Measurements from ENCODE around the gene PLPPR5. TPM values are rescaled to one million over a fixed set of nuclear protein-coding genes. Genes with fewer than 3 reads are reported as not detected.
"Not testable (repeated sequence)": the region's sequence is repeated elsewhere in the genome, so short reads cannot be mapped to it uniquely, and the experiment has no call there.

The PLPPR5 gene
- total RNA-seq, result not detected in 2 replicates

- Histone ChIP-seq H3K27me3 (ENCODE audit: control insufficient read depth, insufficient read depth, low read length) (peaks cover 20% of the 10 kb centered on the region), H3K4me3 (ENCODE audit: low read depth, low read length) (peak within 1 kb of the TSS; percentile 1), H3K36me3 (ENCODE audit: control insufficient read depth, insufficient read depth, low read length) (no peaks in the 10 kb centered on the region)
- FAIRE-seq, result no peak
- TF ChIP-seq CTCF (IDR thresholded peaks at IDR 0.05; ENCODE audit: insufficient read depth, low read length, severe bottlenecking), result no peak
- no peak for DNase-seq (ENCODE audit: low read depth)
These were observed at the start of gene PLPPR5 for GRCh38 chr1:99004861-99005442. Gene PLPPR5 (minus strand): TSS chr1:99004861. CDS start chr1:99004671, 190 bp downstream.

- DNase-seq (ENCODE audit: low read depth) (no peak), FAIRE-seq (no peak)
- no peak for TF ChIP-seq CTCF (IDR thresholded peaks at IDR 0.05; ENCODE audit: insufficient read depth, low read length, severe bottlenecking)
- no peaks in the 10 kb centered on the region for H3K36me3 ChIP-seq (ENCODE audit: control insufficient read depth, insufficient read depth, low read length)
- H3K27me3 ChIP-seq (ENCODE audit: control insufficient read depth, insufficient read depth, low read length), result no peaks in the 10 kb centered on the region
- H3K4me3 ChIP-seq (ENCODE audit: low read depth, low read length), result no peak overlapping the region
These were observed 47.1 kb upstream of the PLPPR5 start for GRCh38 chr1:99051611-99052283.

GRCh38 chr1:99049745-99050144 is 45.1 kb upstream of the PLPPR5 start:
- DNase-seq (ENCODE audit: low read depth) (no peak), FAIRE-seq (no peak)
- no peaks in the 10 kb centered on the region for H3K27me3 ChIP-seq (ENCODE audit: control insufficient read depth, insufficient read depth, low read length)
- H3K4me3 ChIP-seq (ENCODE audit: low read depth, low read length), result no peak overlapping the region
- H3K36me3 ChIP-seq (ENCODE audit: control insufficient read depth, insufficient read depth, low read length), result no peaks in the 10 kb centered on the region
- TF ChIP-seq CTCF (IDR thresholded peaks at IDR 0.05; ENCODE audit: insufficient read depth, low read length, severe bottlenecking), result no peak

GRCh38 chr1:99036746-99037145 is 32.1 kb upstream of the PLPPR5 start:
- not testable (repeated sequence) for DNase-seq (ENCODE audit: low read depth); FAIRE-seq; H3K36me3 ChIP-seq (ENCODE audit: control insufficient read depth, insufficient read depth, low read length); H3K27me3 ChIP-seq (ENCODE audit: control insufficient read depth, insufficient read depth, low read length); H3K4me3 ChIP-seq (ENCODE audit: low read depth, low read length)

GRCh38 chr1:99018313-99018712 is 13.7 kb upstream of the PLPPR5 start:
- DNase-seq (ENCODE audit: low read depth), result no peak
- Histone ChIP-seq H3K36me3 (ENCODE audit: control insufficient read depth, insufficient read depth, low read length) (no peaks in the 10 kb centered on the region), H3K27me3 (ENCODE audit: control insufficient read depth, insufficient read depth, low read length) (no peaks in the 10 kb centered on the region), H3K4me3 (ENCODE audit: low read depth, low read length) (no peak overlapping the region)
- TF ChIP-seq CTCF (IDR thresholded peaks at IDR 0.05; ENCODE audit: insufficient read depth, low read length, severe bottlenecking), result no peak
- no peak for FAIRE-seq

GRCh38 chr1:99017655-99018054 is 13.0 kb upstream of the PLPPR5 start:
- DNase-seq (ENCODE audit: low read depth), result no peak
- no peak for TF ChIP-seq CTCF (IDR thresholded peaks at IDR 0.05; ENCODE audit: insufficient read depth, low read length, severe bottlenecking)
- no peak overlapping the region for H3K4me3 ChIP-seq (ENCODE audit: low read depth, low read length)
- no peaks in the 10 kb centered on the region for H3K27me3 ChIP-seq (ENCODE audit: control insufficient read depth, insufficient read depth, low read length)
- FAIRE-seq, result no peak
- no peaks in the 10 kb centered on the region for H3K36me3 ChIP-seq (ENCODE audit: control insufficient read depth, insufficient read depth, low read length)
